ENCODE data around the gene TMPRSS5.
"Not testable (repeated sequence)": the region's sequence is repeated elsewhere in the genome, so short reads cannot be mapped to it uniquely, and the experiment has no call there.

TMPRSS5 gene

DNA sequence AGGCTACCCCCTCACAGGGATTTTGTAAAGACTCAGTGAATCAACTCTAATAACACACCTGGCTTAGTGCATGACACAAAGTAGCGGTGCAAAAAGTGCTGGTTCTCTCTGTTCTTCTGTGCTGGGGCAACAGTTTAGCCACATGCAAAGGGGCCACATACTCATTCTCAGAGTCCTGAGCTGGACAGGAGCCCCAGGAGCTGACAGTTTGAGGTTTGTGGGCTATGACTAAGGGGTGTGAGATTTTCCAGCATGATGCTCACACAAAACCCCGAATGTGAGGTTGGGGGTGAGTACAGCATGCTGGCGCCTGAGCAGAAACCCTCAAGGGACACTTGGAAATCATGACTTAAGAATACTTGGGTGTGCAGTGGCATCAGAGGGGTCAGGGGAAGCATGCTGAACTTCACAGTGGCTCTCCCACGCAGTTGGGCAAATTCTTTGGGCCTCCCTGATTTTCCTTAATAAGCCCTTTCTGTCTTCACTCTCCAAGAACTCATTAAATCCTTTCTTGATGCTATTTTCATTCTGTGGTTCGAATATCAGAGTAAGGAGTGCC is 31.0 kb downstream of the TMPRSS5 start:
- Histone ChIP-seq H3K27me3 (ENCODE audit: insufficient read depth, insufficient read length) (no peaks in the 10 kb centered on the region), H3K9ac (ENCODE audit: insufficient read length, low read depth) (no peak overlapping the region), H3K36me3 (ENCODE audit: insufficient read depth, insufficient read length, low read length) (no peaks in the 10 kb centered on the region), H3K9me3 (ENCODE audit: insufficient read depth, low read length) (no peaks in the 10 kb centered on the region), H3K4me3 (ENCODE audit: insufficient read length, low read depth) (no peak overlapping the region), H3K4me1 (ENCODE audit: insufficient read depth, insufficient read length) (peaks cover 8% of the 10 kb centered on the region)
- DNase-seq (ENCODE audit: low read depth, low spot score) = no peak
- TF ChIP-seq YY1 (IDR thresholded peaks at IDR 0.05; ENCODE audit: insufficient read depth, insufficient read length) (no peak), SUZ12 (IDR thresholded peaks at IDR 0.05; ENCODE audit: extremely low read depth, insufficient read depth, insufficient read length) (no peak), ZNF274 (IDR thresholded peaks at IDR 0.05; ENCODE audit: low read depth, low read length) (no peak)

DNA sequence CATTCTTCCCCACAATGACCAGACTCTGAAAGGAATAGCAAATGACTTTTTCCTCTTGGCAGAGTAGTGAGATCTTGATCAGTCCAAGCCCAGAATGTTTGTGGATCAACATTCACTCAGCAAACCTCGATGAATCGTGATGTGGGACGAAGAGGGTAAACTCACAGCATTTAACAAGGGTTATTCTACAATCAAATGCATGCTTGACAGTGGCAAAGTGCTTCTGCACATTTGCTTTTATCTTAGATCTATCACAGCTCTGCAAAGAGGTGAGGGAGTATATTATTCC is 31.8 kb downstream of the TMPRSS5 start:
- H3K36me3 ChIP-seq (ENCODE audit: insufficient read depth, insufficient read length, low read length) = no peaks in the 10 kb centered on the region
- H3K9me3 ChIP-seq (ENCODE audit: insufficient read depth, low read length) = no peaks in the 10 kb centered on the region
- H3K27me3 ChIP-seq (ENCODE audit: insufficient read depth, insufficient read length) = no peaks in the 10 kb centered on the region
- H3K9ac ChIP-seq (ENCODE audit: insufficient read length, low read depth) = no peak overlapping the region
- TF ChIP-seq YY1 (IDR thresholded peaks at IDR 0.05; ENCODE audit: insufficient read depth, insufficient read length) (no peak), SUZ12 (IDR thresholded peaks at IDR 0.05; ENCODE audit: extremely low read depth, insufficient read depth, insufficient read length) (no peak), ZNF274 (IDR thresholded peaks at IDR 0.05; ENCODE audit: low read depth, low read length) (no peak)
- DNase-seq (ENCODE audit: low read depth, low spot score) = no peak
- peaks cover 8% of the 10 kb centered on the region for H3K4me1 ChIP-seq (ENCODE audit: insufficient read depth, insufficient read length)
- no peak overlapping the region for H3K4me3 ChIP-seq (ENCODE audit: insufficient read length, low read depth)

DNA sequence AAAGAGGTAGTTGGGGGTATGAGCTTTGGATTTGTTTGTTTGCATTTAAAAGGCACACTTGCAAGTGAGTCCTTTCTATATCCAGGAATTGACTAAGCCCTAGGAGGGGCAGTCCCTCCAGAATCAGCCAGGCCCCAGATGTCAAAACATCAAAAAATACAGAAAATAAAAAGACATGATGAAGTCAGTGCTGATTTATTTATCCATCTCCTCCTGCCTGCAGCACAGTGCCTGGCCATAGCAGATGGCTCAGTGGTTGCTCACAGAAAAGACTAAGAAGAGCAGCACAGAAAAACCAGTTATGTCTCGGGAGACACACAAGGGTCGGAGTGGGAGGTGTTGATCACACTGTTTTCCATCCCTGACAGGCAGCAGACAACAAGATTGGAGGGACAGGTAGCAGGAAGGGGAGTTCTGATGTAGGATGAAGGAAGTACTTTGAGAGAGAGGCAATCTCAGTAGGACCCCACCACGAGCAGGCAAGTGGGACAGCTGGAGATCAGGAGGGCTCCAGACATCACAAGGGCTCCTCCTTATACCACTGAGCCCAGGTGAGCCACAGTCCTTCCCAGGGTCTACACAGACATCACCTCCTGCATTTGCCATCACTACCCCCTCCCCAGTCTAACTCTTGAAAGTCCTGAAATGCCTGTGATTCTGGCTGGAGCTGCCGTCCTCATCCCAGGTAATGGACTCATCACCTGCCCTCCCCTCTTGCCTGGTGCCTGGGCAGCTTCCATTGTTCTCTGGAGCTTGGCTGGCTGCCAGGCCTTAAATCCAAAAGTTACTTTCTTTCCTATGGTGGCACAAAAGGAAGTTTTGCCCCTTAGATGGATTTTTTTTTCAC is 32.3 kb downstream of the TMPRSS5 start:
- Histone ChIP-seq H3K27me3 (ENCODE audit: insufficient read depth, insufficient read length) (no peaks in the 10 kb centered on the region), H3K9me3 (ENCODE audit: insufficient read depth, low read length) (no peaks in the 10 kb centered on the region), H3K36me3 (ENCODE audit: insufficient read depth, insufficient read length, low read length) (no peaks in the 10 kb centered on the region), H3K4me3 (ENCODE audit: insufficient read length, low read depth) (no peak overlapping the region), H3K9ac (ENCODE audit: insufficient read length, low read depth) (no peak overlapping the region), H3K4me1 (ENCODE audit: insufficient read depth, insufficient read length) (peaks cover 8% of the 10 kb centered on the region)
- TF ChIP-seq ZNF274 (IDR thresholded peaks at IDR 0.05; ENCODE audit: low read depth, low read length) (no peak), YY1 (IDR thresholded peaks at IDR 0.05; ENCODE audit: insufficient read depth, insufficient read length) (no peak), SUZ12 (IDR thresholded peaks at IDR 0.05; ENCODE audit: extremely low read depth, insufficient read depth, insufficient read length) (no peak)
- no peak for DNase-seq (ENCODE audit: low read depth, low spot score)

DNA sequence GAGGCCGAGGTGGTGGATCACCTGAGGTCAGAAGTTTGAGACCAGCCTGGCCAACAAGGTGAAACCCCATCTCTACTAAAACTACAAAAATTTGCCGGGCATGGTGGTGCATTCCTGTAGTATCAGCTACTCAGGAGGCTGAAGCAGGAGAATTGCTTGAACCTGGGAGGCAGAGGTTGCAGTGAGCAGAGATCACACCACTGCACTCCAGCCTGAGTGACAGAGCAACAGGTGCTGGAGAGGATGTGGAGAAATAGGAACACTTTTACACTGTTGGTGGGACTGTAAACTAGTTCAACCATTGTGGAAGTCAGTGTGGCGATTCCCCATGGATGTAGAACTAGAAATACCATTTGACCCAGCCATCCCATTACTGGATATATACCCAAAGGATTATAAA is 34.2 kb downstream of the TMPRSS5 start:
- not testable (repeated sequence) for H3K9ac ChIP-seq (ENCODE audit: insufficient read length, low read depth); H3K36me3 ChIP-seq (ENCODE audit: insufficient read depth, insufficient read length, low read length); H3K4me1 ChIP-seq (ENCODE audit: insufficient read depth, insufficient read length); H3K27me3 ChIP-seq (ENCODE audit: insufficient read depth, insufficient read length); DNase-seq (ENCODE audit: low read depth, low spot score); H3K4me3 ChIP-seq (ENCODE audit: insufficient read length, low read depth); H3K9me3 ChIP-seq (ENCODE audit: insufficient read depth, low read length)

DNA sequence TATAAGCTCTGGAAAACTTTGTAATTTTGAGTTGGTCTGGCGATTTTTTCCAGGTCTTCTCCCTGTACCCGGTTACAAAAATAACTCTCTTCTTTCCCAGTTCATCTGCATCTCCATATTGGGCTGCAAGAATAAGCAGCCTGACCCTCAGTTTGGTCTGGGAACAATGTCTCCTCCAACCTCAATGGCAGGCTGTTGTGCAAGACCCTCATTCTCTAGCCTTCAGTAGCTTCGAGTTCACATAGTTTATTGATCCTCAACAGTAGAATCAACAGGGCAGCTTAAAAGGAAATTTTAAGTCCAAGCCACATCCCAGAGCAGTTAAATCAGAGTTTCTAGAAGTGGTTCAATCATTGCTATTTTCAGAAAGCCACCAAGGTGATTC is 35.3 kb downstream of the TMPRSS5 start:
- Histone ChIP-seq H3K36me3 (ENCODE audit: insufficient read depth, insufficient read length, low read length) (no peaks in the 10 kb centered on the region), H3K9me3 (ENCODE audit: insufficient read depth, low read length) (peaks cover 12% of the 10 kb centered on the region), H3K4me1 (ENCODE audit: insufficient read depth, insufficient read length) (peaks cover 8% of the 10 kb centered on the region), H3K27me3 (ENCODE audit: insufficient read depth, insufficient read length) (no peaks in the 10 kb centered on the region), H3K4me3 (ENCODE audit: insufficient read length, low read depth) (no peak overlapping the region), H3K9ac (ENCODE audit: insufficient read length, low read depth) (no peak overlapping the region)
- no peak for DNase-seq (ENCODE audit: low read depth, low spot score)
- TF ChIP-seq YY1 (IDR thresholded peaks at IDR 0.05; ENCODE audit: insufficient read depth, insufficient read length) = no peak
- no peak for TF ChIP-seq SUZ12 (IDR thresholded peaks at IDR 0.05; ENCODE audit: extremely low read depth, insufficient read depth, insufficient read length)
- no peak for TF ChIP-seq ZNF274 (IDR thresholded peaks at IDR 0.05; ENCODE audit: low read depth, low read length)

DNA sequence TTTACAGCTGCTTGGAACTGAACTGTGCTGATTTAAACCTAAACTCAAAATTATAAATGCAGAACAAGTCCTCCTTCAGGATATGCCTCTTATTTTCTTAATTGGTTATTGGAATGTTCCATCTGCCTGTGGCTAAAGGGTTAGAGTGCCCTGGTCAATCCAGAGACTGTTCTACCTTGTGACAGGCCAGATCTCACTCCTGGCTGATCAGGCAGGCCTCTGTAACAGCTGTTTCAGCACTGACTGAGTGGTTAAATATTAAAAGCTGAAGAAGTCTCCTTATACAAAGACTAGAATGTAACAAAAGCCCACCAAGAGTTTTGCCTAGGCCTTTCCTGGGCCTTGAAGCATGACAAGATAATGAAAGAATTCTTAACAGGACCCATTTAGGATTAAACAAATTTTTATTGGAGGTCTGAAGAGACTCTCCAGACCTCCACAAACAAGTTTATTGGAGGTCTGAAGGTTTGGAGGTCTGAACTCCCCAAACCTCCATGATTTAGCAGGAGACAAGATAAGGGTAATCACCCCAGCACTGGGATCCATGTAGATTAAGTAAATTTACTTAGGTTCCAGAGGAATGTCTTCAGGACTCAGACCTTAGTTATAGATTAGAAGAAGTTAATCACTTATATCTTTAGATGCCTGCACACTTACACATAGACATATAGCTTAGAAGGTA is 35.8 kb downstream of the TMPRSS5 start:
- H3K36me3 ChIP-seq (ENCODE audit: insufficient read depth, insufficient read length, low read length) = no peaks in the 10 kb centered on the region
- TF ChIP-seq ZNF274 (IDR thresholded peaks at IDR 0.05; ENCODE audit: low read depth, low read length) (no peak), SUZ12 (IDR thresholded peaks at IDR 0.05; ENCODE audit: extremely low read depth, insufficient read depth, insufficient read length) (no peak), YY1 (IDR thresholded peaks at IDR 0.05; ENCODE audit: insufficient read depth, insufficient read length) (no peak)
- no peak for DNase-seq (ENCODE audit: low read depth, low spot score)
- peaks cover 17% of the 10 kb centered on the region for H3K9me3 ChIP-seq (ENCODE audit: insufficient read depth, low read length)
- H3K4me1 ChIP-seq (ENCODE audit: insufficient read depth, insufficient read length) = peaks cover 8% of the 10 kb centered on the region
- H3K4me3 ChIP-seq (ENCODE audit: insufficient read length, low read depth) = no peak overlapping the region
- H3K9ac ChIP-seq (ENCODE audit: insufficient read length, low read depth) = no peak overlapping the region
- H3K27me3 ChIP-seq (ENCODE audit: insufficient read depth, insufficient read length) = no peaks in the 10 kb centered on the region

DNA sequence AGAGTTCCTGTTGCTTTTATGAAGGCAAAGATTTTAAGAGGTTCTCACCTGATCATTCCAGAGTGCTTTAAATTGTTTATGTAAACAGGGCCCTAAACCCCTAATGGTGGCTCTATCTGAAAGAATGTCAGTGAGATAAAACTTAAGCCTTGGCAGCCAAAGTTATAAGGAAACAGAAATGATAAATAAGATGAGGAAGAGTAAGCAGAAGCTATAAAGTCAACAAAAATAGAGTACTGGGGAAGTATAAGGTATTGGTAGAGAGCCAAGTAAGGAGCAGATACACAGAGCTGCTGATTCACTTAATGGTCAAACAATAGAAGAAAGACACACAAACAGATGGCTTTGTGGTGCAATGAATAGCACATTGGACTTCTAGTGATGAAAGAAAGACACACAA is 37.9 kb downstream of the TMPRSS5 start:
- DNase-seq (ENCODE audit: low read depth, low spot score) = no peak
- Histone ChIP-seq H3K27me3 (ENCODE audit: insufficient read depth, insufficient read length) (no peaks in the 10 kb centered on the region), H3K36me3 (ENCODE audit: insufficient read depth, insufficient read length, low read length) (no peaks in the 10 kb centered on the region), H3K9me3 (ENCODE audit: insufficient read depth, low read length) (peaks cover 19% of the 10 kb centered on the region), H3K9ac (ENCODE audit: insufficient read length, low read depth) (no peak overlapping the region), H3K4me1 (ENCODE audit: insufficient read depth, insufficient read length) (peaks cover 3% of the 10 kb centered on the region), H3K4me3 (ENCODE audit: insufficient read length, low read depth) (no peak overlapping the region)
- TF ChIP-seq SUZ12 (IDR thresholded peaks at IDR 0.05; ENCODE audit: extremely low read depth, insufficient read depth, insufficient read length) (no peak), YY1 (IDR thresholded peaks at IDR 0.05; ENCODE audit: insufficient read depth, insufficient read length) (no peak), ZNF274 (IDR thresholded peaks at IDR 0.05; ENCODE audit: low read depth, low read length) (no peak)

All from NT2/D1 (cell line).